ENCODE measurements around the gene ACTR6. TPM values are rescaled to one million over a fixed set of nuclear protein-coding genes. Genes with fewer than 3 reads are reported as not detected.
"Not testable (repeated sequence)": the region's sequence is repeated elsewhere in the genome, so short reads cannot be mapped to it uniquely, and the experiment has no call there.

ACTR6 gene
- polyA plus RNA-seq, 1 experiment, result 5.6 TPM

- H3K27me3 ChIP-seq (ENCODE audit: control insufficient read depth, insufficient read depth, low read length), result no peaks in the 10 kb centered on the region
- CTCF ChIA-PET, result no interaction called here
- DNase-seq (ENCODE audit: low read depth), result no peak
- POLR2A ChIA-PET, result no interaction called here
- H3K36me3 ChIP-seq (ENCODE audit: control insufficient read depth, insufficient read depth, low read length), result no peaks in the 10 kb centered on the region
- no peak for TF ChIP-seq CTCF (IDR thresholded peaks at IDR 0.05; ENCODE audit: insufficient read depth, low read depth, low read length)
- H3K4me3 ChIP-seq (ENCODE audit: low read depth, low read length), result no peak overlapping the region
Measured at GRCh38 chr12:100258127-100258526, 57.5 kb downstream of the ACTR6 start.

- no peak overlapping the region for H3K4me3 ChIP-seq (ENCODE audit: low read depth, low read length)
- TF ChIP-seq CTCF (IDR thresholded peaks at IDR 0.05; ENCODE audit: insufficient read depth, low read depth, low read length), result no peak
- no peak for DNase-seq (ENCODE audit: low read depth)
- ChIA-PET CTCF (interaction anchor here (1.0 kb wide), 1 partner anchor 11 kb away, joined by 4 read pairs; no protein-coding TSS in a partner anchor), POLR2A (no interaction called here)
- H3K36me3 ChIP-seq (ENCODE audit: control insufficient read depth, insufficient read depth, low read length), result no peaks in the 10 kb centered on the region
- H3K27me3 ChIP-seq (ENCODE audit: control insufficient read depth, insufficient read depth, low read length), result no peaks in the 10 kb centered on the region
Measured at GRCh38 chr12:100263131-100263530, 62.5 kb downstream of the ACTR6 start.

GRCh38 chr12:100265107-100265506 lies 64.5 kb downstream of the ACTR6 start:
- H3K4me3 ChIP-seq (ENCODE audit: low read depth, low read length); H3K36me3 ChIP-seq (ENCODE audit: control insufficient read depth, insufficient read depth, low read length); DNase-seq (ENCODE audit: low read depth); POLR2A ChIA-PET; H3K27me3 ChIP-seq (ENCODE audit: control insufficient read depth, insufficient read depth, low read length): not testable (repeated sequence)
- CTCF ChIA-PET, result interaction anchor here (0.8 to 1.2 kb wide), 2 partner anchors 9 to 28 kb away, joined by 4 to 5 read pairs; no protein-coding TSS in a partner anchor

- ChIA-PET CTCF (no interaction called here), POLR2A (interaction anchor here (0.5 kb wide), 1 partner anchor 64 kb away, joined by 3 read pairs; no protein-coding TSS in a partner anchor)
- TF ChIP-seq CTCF (IDR thresholded peaks at IDR 0.05; ENCODE audit: insufficient read depth, low read depth, low read length), result no peak
- DNase-seq (ENCODE audit: low read depth), result no peak
- Histone ChIP-seq H3K4me3 (ENCODE audit: low read depth, low read length) (peak overlapping the region; percentile 49), H3K27me3 (ENCODE audit: control insufficient read depth, insufficient read depth, low read length) (no peaks in the 10 kb centered on the region), H3K36me3 (ENCODE audit: control insufficient read depth, insufficient read depth, low read length) (no peaks in the 10 kb centered on the region)
Measured at GRCh38 chr12:100265732-100266584, 65.3 kb downstream of the ACTR6 start.

GRCh38 chr12:100266585-100266834 lies 65.9 kb downstream of the ACTR6 start:
- ChIA-PET CTCF (interaction anchor here (0.9 kb wide), 1 partner anchor 145 kb away, joined by 3 read pairs; no protein-coding TSS in a partner anchor), POLR2A (interaction anchor here (0.5 to 0.7 kb wide), 3 partner anchors 55 to 852 kb away, joined by 3 to 11 read pairs (median 10); no protein-coding TSS in a partner anchor)
- H3K36me3 ChIP-seq (ENCODE audit: control insufficient read depth, insufficient read depth, low read length), result no peaks in the 10 kb centered on the region
- no peaks in the 10 kb centered on the region for H3K27me3 ChIP-seq (ENCODE audit: control insufficient read depth, insufficient read depth, low read length)
- TF ChIP-seq CTCF (IDR thresholded peaks at IDR 0.05; ENCODE audit: insufficient read depth, low read depth, low read length), result no peak
- DNase-seq (ENCODE audit: low read depth), result no peak
- H3K4me3 ChIP-seq (ENCODE audit: low read depth, low read length), result peak overlapping the region; percentile 49

Data from BJ (cell line).